Measurements from ENCODE around the gene OTOF. TPM values are rescaled to one million over a fixed set of nuclear protein-coding genes. Genes with fewer than 3 reads are reported as not detected.
"Not testable (repeated sequence)": the region's sequence is repeated elsewhere in the genome, so short reads cannot be mapped to it uniquely, and the experiment has no call there.

The OTOF gene
- total RNA-seq, 2 donors from 2014 or later, result 0.26 TPM; not detected in 1

DNA sequence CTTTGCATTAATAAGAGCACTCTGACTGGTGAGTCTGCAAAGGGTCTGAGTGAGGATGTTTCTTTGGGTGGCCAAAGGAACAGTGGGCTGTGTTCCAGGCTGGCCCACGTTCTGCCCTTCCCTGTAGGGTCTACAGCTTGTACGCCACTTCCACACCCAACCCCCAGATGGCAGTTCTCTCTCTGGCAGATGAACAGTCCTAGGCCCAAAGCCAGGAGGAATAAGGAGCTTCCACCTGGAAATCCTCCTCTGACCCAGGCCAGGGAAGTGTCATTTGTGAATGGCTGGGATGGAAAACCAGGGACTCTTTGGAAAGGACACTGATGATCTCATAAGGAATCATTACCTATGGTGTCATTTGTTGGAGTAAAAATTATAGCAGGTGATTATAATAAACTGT is 6.6 kb downstream of the OTOF start:
- WGBS, 2 donors, result 37 to 51% methylated on average over 2 of the region's 2 CpGs
- H3K4me1 ChIP-seq, result no peaks in the 10 kb centered on the region
- H3K36me3 ChIP-seq (replicated peaks in 1 of 2; ENCODE audit: insufficient read depth in 1 of 2, low read depth in 2 of 2), result no peaks in the 10 kb centered on the region
- H3K9me3 ChIP-seq, result no peaks in the 10 kb centered on the region
- H3K4me3 ChIP-seq, result no peak overlapping the region
- TF ChIP-seq CTCF (IDR thresholded peaks at IDR 0.05) (no peak), POLR2A (IDR thresholded peaks at IDR 0.05) (no peak)
- no peak overlapping the region for H3K27ac ChIP-seq
- intact Hi-C loops (cut with DNase I), result no loop called here
- DNase-seq (no peak), ATAC-seq (no peak)
- no peaks in the 10 kb centered on the region for H3K27me3 ChIP-seq

DNA sequence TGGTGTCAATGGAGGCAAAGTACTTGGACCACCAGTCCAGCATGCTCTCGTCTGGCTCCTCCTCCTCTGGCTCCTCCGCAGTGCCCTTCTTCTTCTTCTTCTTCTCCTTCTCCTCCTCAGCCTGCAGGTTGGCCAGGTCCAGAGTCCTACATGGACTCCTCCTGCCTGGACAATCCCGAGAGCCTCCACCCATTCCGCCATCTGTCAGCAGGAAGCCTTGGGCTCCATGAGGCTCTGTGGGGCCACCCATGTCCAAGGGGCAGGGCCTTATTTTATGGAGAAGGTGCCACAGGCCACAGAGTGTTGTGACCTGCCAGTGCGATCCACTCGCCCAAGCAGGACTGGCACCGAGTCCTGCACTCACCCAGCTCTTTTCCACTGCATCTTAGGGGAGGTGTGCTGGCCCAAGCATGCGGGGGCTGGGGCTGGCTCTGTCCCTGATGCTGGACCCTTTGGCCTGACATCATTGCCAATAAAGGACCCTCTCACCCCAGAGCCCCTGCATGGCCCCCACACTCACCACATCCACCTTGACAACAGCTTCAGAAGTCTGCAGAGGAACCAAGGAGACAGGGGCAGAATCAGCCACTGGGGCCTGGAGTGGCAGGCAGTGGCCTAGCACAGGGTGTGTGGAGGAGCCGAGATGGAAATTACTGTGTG is 7.2 kb downstream of the OTOF start:
- TF ChIP-seq POLR2A (IDR thresholded peaks at IDR 0.05) (no peak), CTCF (IDR thresholded peaks at IDR 0.05) (no peak)
- intact Hi-C loops (cut with DNase I), result no loop called here
- ATAC-seq (no peak), DNase-seq (no peak)
- Histone ChIP-seq H3K4me3 (no peak overlapping the region), H3K9me3 (no peaks in the 10 kb centered on the region), H3K4me1 (no peaks in the 10 kb centered on the region), H3K27me3 (no peaks in the 10 kb centered on the region), H3K27ac (no peak overlapping the region), H3K36me3 (replicated peaks in 1 of 2; ENCODE audit: insufficient read depth in 1 of 2, low read depth in 2 of 2) (no peaks in the 10 kb centered on the region)
- 86 to 88% methylated on average over 8 to 9 of the region's 9 CpGs for WGBS, 2 donors

- no peaks in the 10 kb centered on the region for H3K36me3 ChIP-seq (replicated peaks in 1 of 2; ENCODE audit: insufficient read depth in 1 of 2, low read depth in 2 of 2)
- no peaks in the 10 kb centered on the region for H3K27me3 ChIP-seq
- intact Hi-C loops (cut with DNase I), result no loop called here
- 84 to 90% methylated on average over 7 of the region's 7 CpGs for WGBS, 2 donors
- H3K9me3 ChIP-seq, result no peaks in the 10 kb centered on the region
- TF ChIP-seq POLR2A (IDR thresholded peaks at IDR 0.05) (no peak), CTCF (IDR thresholded peaks at IDR 0.05) (no peak)
- ATAC-seq (no peak), DNase-seq (no peak)
- no peak overlapping the region for H3K27ac ChIP-seq
- H3K4me1 ChIP-seq, result no peaks in the 10 kb centered on the region
- no peak overlapping the region for H3K4me3 ChIP-seq
Observed at GRCh38 chr2:26469955-26470354, 8.0 kb downstream of the OTOF start.

- H3K4me3 ChIP-seq, result no peak overlapping the region
- TF ChIP-seq CTCF (IDR thresholded peaks at IDR 0.05), result peak; percentile 12 to 64 (median 54)
- no peak for TF ChIP-seq POLR2A (IDR thresholded peaks at IDR 0.05)
- no peak overlapping the region for H3K27ac ChIP-seq
- H3K27me3 ChIP-seq, result no peaks in the 10 kb centered on the region
- H3K4me1 ChIP-seq, result no peaks in the 10 kb centered on the region
- WGBS, 2 donors, result 16 to 17% methylated on average over 5 of the region's 5 CpGs
- H3K9me3 ChIP-seq, result no peaks in the 10 kb centered on the region
- H3K36me3 ChIP-seq (replicated peaks in 1 of 2; ENCODE audit: insufficient read depth in 1 of 2, low read depth in 2 of 2), result no peaks in the 10 kb centered on the region
- ATAC-seq (no peak), DNase-seq (peak; percentile 57 to 72 (median 64))
- intact Hi-C loops (cut with DNase I), result no loop called here
Observed at GRCh38 chr2:26469092-26469710, 8.7 kb downstream of the OTOF start.

DNA sequence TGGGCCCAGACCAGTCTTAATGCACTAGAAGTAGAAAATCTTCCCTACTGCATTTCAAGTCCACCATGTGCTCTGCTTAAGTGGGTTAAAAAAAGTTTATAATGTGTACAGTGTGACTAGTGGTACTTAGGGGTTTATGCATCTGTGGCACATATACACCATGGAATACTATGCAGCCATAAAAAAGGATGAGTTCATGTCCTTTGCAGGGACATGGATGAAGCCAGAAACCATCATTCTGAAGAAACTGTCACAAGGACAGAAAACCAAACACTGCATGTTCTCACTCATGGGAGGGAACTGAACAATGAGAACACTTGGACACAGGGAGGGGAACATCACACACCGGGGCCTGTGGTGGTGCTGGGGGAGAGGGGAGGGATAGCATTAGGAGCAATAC is 9.4 kb downstream of the OTOF start:
- H3K9me3 ChIP-seq; H3K4me1 ChIP-seq; H3K27ac ChIP-seq; H3K4me3 ChIP-seq; H3K36me3 ChIP-seq (replicated peaks in 1 of 2; ENCODE audit: insufficient read depth in 1 of 2, low read depth in 2 of 2); DNase-seq; intact Hi-C loops (cut with DNase I); ATAC-seq; H3K27me3 ChIP-seq: not testable (repeated sequence)
- WGBS, 2 donors, result 77 to 82% methylated on average over 1 of the region's 1 CpG

Measured in body of pancreas (tissue), 4 donors.